ENCODE results near the gene TEF.

The TEF gene

GRCh38 chr22:41446639-41447434 is 65.1 kb downstream of the TEF start, which contains the start of gene TOB2:
TSS of gene TOB2 (minus strand) at chr22:41446801. CDS start at chr22:41437345, 9,456 bp downstream.
- H3K4me3 ChIP-seq (ENCODE audit: control insufficient read depth, low read depth, low read length) = peak within 1 kb of the TSS; percentile 99
- peak; percentile 86 for DNase-seq (ENCODE audit: low read depth)
- TF ChIP-seq CTCF (IDR thresholded peaks at IDR 0.05; ENCODE audit: control insufficient read depth, insufficient read depth, low read depth, low read length, missing control alignments) = no peak

GRCh38 chr22:41447435-41448188 is 65.9 kb downstream of the TEF start:
- TF ChIP-seq CTCF (IDR thresholded peaks at IDR 0.05; ENCODE audit: control insufficient read depth, insufficient read depth, low read depth, low read length, missing control alignments) = no peak
- no peak for DNase-seq (ENCODE audit: low read depth)
- peak overlapping the region; percentile 99 for H3K4me3 ChIP-seq (ENCODE audit: control insufficient read depth, low read depth, low read length)

- peak; percentile 97 for DNase-seq (ENCODE audit: low read depth)
- peak overlapping the region; percentile 99 for H3K4me3 ChIP-seq (ENCODE audit: control insufficient read depth, low read depth, low read length)
Observed at GRCh38 chr22:41448189-41448808, 66.6 kb downstream of the TEF start.

More at GRCh38 chr22:41448189-41448808, 66.6 kb downstream of the TEF start:
- TF ChIP-seq CTCF (IDR thresholded peaks at IDR 0.05; ENCODE audit: control insufficient read depth, insufficient read depth, low read depth, low read length, missing control alignments) = no peak
